ENCODE measurements around the gene CISH. TPM values are rescaled to one million over a fixed set of nuclear protein-coding genes. Genes with fewer than 3 reads are reported as not detected.

Gene CISH
- total and polyA plus RNA-seq, 4 donors: 4.7 to 32.5 (median 24.3) TPM

- Histone ChIP-seq H3K27me3 (ENCODE audit: control insufficient read depth in 4 of 4, insufficient read depth in 4 of 4, low read length in 3 of 4) (no peaks in the 10 kb centered on the region), H3K9me3 (ENCODE audit: control insufficient read depth in 4 of 4, low read length in 3 of 4) (no peaks in the 10 kb centered on the region), H3K4me3 (ENCODE audit: low read depth in 1 of 3, low read length in 3 of 3) (no peak overlapping the region), H3K4me1 (ENCODE audit: control insufficient read depth in 4 of 4, insufficient read depth in 4 of 4, low read length in 3 of 4) (peaks cover 24 to 58% (median 44%) of the 10 kb centered on the region in 4 donors), H3K36me3 (ENCODE audit: control insufficient read depth in 4 of 4, insufficient read depth in 3 of 4, low read depth in 1 of 4, low read length in 3 of 4) (peaks cover 0 to 2% (median 0%) of the 10 kb centered on the region in 4 donors), H3K9ac (ENCODE audit: low read depth in 1 of 2, low read length in 2 of 2) (no peak overlapping the region), H3K27ac (ENCODE audit: low read depth in 1 of 2, low read length in 2 of 2) (peak overlapping the region; percentile 94 to 98)
- no peak for DNase-seq (ENCODE audit: low spot score)
- TF ChIP-seq RXRA (IDR thresholded peaks at IDR 0.05) (peak; percentile 3 to 35), YY1 (IDR thresholded peaks at IDR 0.05) (no peak), HNF4G (IDR thresholded peaks at IDR 0.05) (no peak)
- WGBS: 82% methylated on average over 6 of the region's 6 CpGs
These were observed 12.4 kb downstream of the CISH start for GRCh38 chr3:50599115-50599715.

- Histone ChIP-seq H3K27ac (ENCODE audit: low read depth in 1 of 2, low read length in 2 of 2) (no peak overlapping the region), H3K9ac (ENCODE audit: low read depth in 1 of 2, low read length in 2 of 2) (no peak overlapping the region)
- 37% methylated on average over 2 of the region's 2 CpGs for WGBS
These were observed 17.3 kb downstream of the CISH start for GRCh38 chr3:50594253-50594785.

More at GRCh38 chr3:50594253-50594785, 17.3 kb downstream of the CISH start:
- Histone ChIP-seq H3K36me3 (ENCODE audit: control insufficient read depth in 4 of 4, insufficient read depth in 3 of 4, low read depth in 1 of 4, low read length in 3 of 4) (no peaks in the 10 kb centered on the region), H3K4me3 (ENCODE audit: low read depth in 1 of 3, low read length in 3 of 3) (no peak overlapping the region), H3K4me1 (ENCODE audit: control insufficient read depth in 4 of 4, insufficient read depth in 4 of 4, low read length in 3 of 4) (peaks cover 25 to 48% (median 41%) of the 10 kb centered on the region in 4 donors), H3K27me3 (ENCODE audit: control insufficient read depth in 4 of 4, insufficient read depth in 4 of 4, low read length in 3 of 4) (no peaks in the 10 kb centered on the region), H3K9me3 (ENCODE audit: control insufficient read depth in 4 of 4, low read length in 3 of 4) (no peaks in the 10 kb centered on the region)
- TF ChIP-seq HNF4G (IDR thresholded peaks at IDR 0.05) (no peak), GABPA (IDR thresholded peaks at IDR 0.05 in 1 of 2, conservative IDR thresholded peaks at IDR 0.05 in 1 of 2) (no peak), NR2F2 (IDR thresholded peaks at IDR 0.05) (no peak), MAX (IDR thresholded peaks at IDR 0.05) (no peak), RXRA (IDR thresholded peaks at IDR 0.05) (no peak), ZBTB33 (IDR thresholded peaks at IDR 0.05) (no peak), JUND (IDR thresholded peaks at IDR 0.05) (no peak), SP1 (IDR thresholded peaks at IDR 0.05) (no peak), EGR1 (IDR thresholded peaks at IDR 0.05; ENCODE audit: low read depth in 2 of 2) (no peak), CTCF (IDR thresholded peaks at IDR 0.05; ENCODE audit: low read depth, low read length, missing input control) (no peak), HNF4A (conservative IDR thresholded peaks at IDR 0.05) (no peak), RAD21 (IDR thresholded peaks at IDR 0.05) (no peak), TAF1 (conservative IDR thresholded peaks at IDR 0.05) (no peak), FOXA1 (IDR thresholded peaks at IDR 0.05) (no peak), REST (IDR thresholded peaks at IDR 0.05) (no peak), FOXA2 (IDR thresholded peaks at IDR 0.05) (no peak), YY1 (IDR thresholded peaks at IDR 0.05) (no peak), ATF3 (IDR thresholded peaks at IDR 0.05) (no peak)
- DNase-seq (ENCODE audit: low spot score): no peak

All from liver (tissue), 9 donors.